ENCODE data around the gene NPC1. TPM values are rescaled to one million over a fixed set of nuclear protein-coding genes. Genes with fewer than 3 reads are reported as not detected.
A peak's percentile ranks its signal among the peaks of the same experiment; 100 is the strongest.

Gene NPC1
- total and polyA plus RNA-seq, 7 donors = 24.8 to 126 (median 32.1) TPM

- intact Hi-C loops (cut with DNase I) = no loop called here
- Histone ChIP-seq H3K4me1 (no peaks in the 10 kb centered on the region), H3K4me3 (no peak overlapping the region), H3K27me3 (ENCODE audit: insufficient read depth in 3 of 3, low read length in 2 of 3) (no peaks in the 10 kb centered on the region), H3K9me3 (no peaks in the 10 kb centered on the region), H3K36me3 (ENCODE audit: insufficient read depth in 1 of 2, low read depth in 1 of 2) (peaks cover 14 to 100% of the 10 kb centered on the region in 2 donors), H3K27ac (no peak overlapping the region)
- 89 to 93% (median 90%) methylated on average over 9 of the region's 9 CpGs for WGBS, 3 donors
- DNase-seq = no peak
- TF ChIP-seq CTCF (IDR thresholded peaks at IDR 0.05) = no peak
- no peak for ATAC-seq
These were observed 47.0 kb downstream of the NPC1 start for GRCh38 chr18:23539296-23539695.

- ATAC-seq (no peak), DNase-seq (no peak)
- intact Hi-C loops (cut with DNase I) = no loop called here
- H3K27me3 ChIP-seq (ENCODE audit: insufficient read depth in 3 of 3, low read length in 2 of 3) = no peaks in the 10 kb centered on the region
- WGBS, 3 donors = 88 to 89% (median 89%) methylated on average over 6 of the region's 6 CpGs
- TF ChIP-seq CTCF (IDR thresholded peaks at IDR 0.05) = no peak
- H3K36me3 ChIP-seq (ENCODE audit: insufficient read depth in 1 of 2, low read depth in 1 of 2) = peaks cover 15 to 100% of the 10 kb centered on the region in 2 donors
- H3K9me3 ChIP-seq = no peaks in the 10 kb centered on the region
- no peaks in the 10 kb centered on the region for H3K4me1 ChIP-seq
- H3K27ac ChIP-seq = no peak overlapping the region
- no peak overlapping the region for H3K4me3 ChIP-seq
These were observed 47.4 kb downstream of the NPC1 start for GRCh38 chr18:23538870-23539269.

- TF ChIP-seq CTCF (IDR thresholded peaks at IDR 0.05) = no peak
- 69 to 76% (median 71%) methylated on average over 9 of the region's 9 CpGs for WGBS, 3 donors
- Histone ChIP-seq H3K4me1 (no peaks in the 10 kb centered on the region), H3K27me3 (ENCODE audit: insufficient read depth in 3 of 3, low read length in 2 of 3) (no peaks in the 10 kb centered on the region), H3K36me3 (ENCODE audit: insufficient read depth in 1 of 2, low read depth in 1 of 2) (peaks cover 15 to 100% of the 10 kb centered on the region in 2 donors), H3K4me3 (no peak overlapping the region), H3K27ac (no peak overlapping the region), H3K9me3 (no peaks in the 10 kb centered on the region)
- intact Hi-C loops (cut with DNase I) = no loop called here
- DNase-seq (no peak), ATAC-seq (peak in 3 of 4 donors; percentile 30 to 54 (median 34))
These were observed 48.3 kb downstream of the NPC1 start for GRCh38 chr18:23538001-23538400.

GRCh38 chr18:23537274-23537673, 49.0 kb downstream of the NPC1 start:
- intact Hi-C loops (cut with DNase I) = no loop called here
- Histone ChIP-seq H3K4me1 (no peaks in the 10 kb centered on the region), H3K4me3 (no peak overlapping the region), H3K27ac (no peak overlapping the region), H3K36me3 (ENCODE audit: insufficient read depth in 1 of 2, low read depth in 1 of 2) (peaks cover 15 to 100% of the 10 kb centered on the region in 2 donors), H3K27me3 (ENCODE audit: insufficient read depth in 3 of 3, low read length in 2 of 3) (no peaks in the 10 kb centered on the region), H3K9me3 (no peaks in the 10 kb centered on the region)
- ATAC-seq (no peak), DNase-seq (no peak)
- WGBS, 3 donors = 96 to 98% (median 97%) methylated on average over 7 of the region's 7 CpGs
- no peak for TF ChIP-seq CTCF (IDR thresholded peaks at IDR 0.05)

- Histone ChIP-seq H3K27me3 (ENCODE audit: insufficient read depth in 3 of 3, low read length in 2 of 3) (no peaks in the 10 kb centered on the region), H3K27ac (no peak overlapping the region), H3K9me3 (no peaks in the 10 kb centered on the region), H3K4me1 (no peaks in the 10 kb centered on the region), H3K4me3 (no peak overlapping the region), H3K36me3 (ENCODE audit: insufficient read depth in 1 of 2, low read depth in 1 of 2) (peaks cover 20 to 100% of the 10 kb centered on the region in 2 donors)
- no peak for TF ChIP-seq CTCF (IDR thresholded peaks at IDR 0.05)
- WGBS, 3 donors = 77 to 87% (median 83%) methylated on average over 5 of the region's 5 CpGs
- no peak for ATAC-seq
- intact Hi-C loops (cut with DNase I) = no loop called here
- DNase-seq = no peak
These were observed 50.1 kb downstream of the NPC1 start for GRCh38 chr18:23536204-23536603.
